Right lobe of liver (tissue), 6 donors: Measurements from ENCODE around the gene CDKAL1. TPM values are rescaled to one million over a fixed set of nuclear protein-coding genes. Genes with fewer than 3 reads are reported as not detected.
A peak's percentile ranks its signal among the peaks of the same experiment; 100 is the strongest.

Source experiments
- ATAC-seq, 4 donors: fragments of 200-7000 bp; cut with Tn5 transposase; one replicate each; pipeline ENCODE4 v1.9.1; 2020; ENCODE audit warnings: mild to moderate bottlenecking in 4 of 4, moderate library complexity in 4 of 4
- DNase-seq, 3 donors: peaks; one replicate each; pipeline ENCODE4 v3.0.0-alpha.2; 2020
- H3K27ac ChIP-seq, 3 donors: fragments of 200-600 bp; one replicate each; pipeline ENCODE4 v1.8.0; 2022
- H3K27me3 ChIP-seq, 2 donors: fragments of 200-600 bp; one replicate each; pipeline ENCODE4 v1.8.0; 2022
- H3K36me3 ChIP-seq, 4 donors: fragments of 200-600 bp; sonication (generic) in 1 of 4; one replicate each; pipeline versions ENCODE4 v1.5.1 to v1.8.0; 2017 to 2022; ENCODE audit warnings: control low read depth in 1 of 4
- H3K4me1 ChIP-seq, 4 donors: fragments of 200-600 bp; sonication (generic) in 1 of 4; one replicate each; pipeline versions ENCODE4 v1.5.1 to v1.8.0; 2017 to 2022; ENCODE audit warnings: control low read depth in 1 of 4
- H3K4me3 ChIP-seq, 3 donors: fragments of 200-600 bp; one replicate each; pipeline ENCODE4 v1.8.0; 2022
- H3K9me3 ChIP-seq, 4 donors: fragments of 200-600 bp; sonication (generic) in 1 of 4; one replicate each; pipeline versions ENCODE4 v1.5.1 to v1.8.0; 2017 to 2022; ENCODE audit warnings: control low read depth in 1 of 4
- POLR2A ChIP-seq: fragments of 450-650 bp; IDR thresholded peaks from one replicate; pipeline ENCODE4 v1.6.1; 2017; ENCODE audit warnings: antibody characterized with exemption, mild to moderate bottlenecking
- WGBS: methylation state at CpG from one replicate; pipeline ENCODE4 v1.1.6; 2018; ENCODE audit warnings: low coverage, low lambda C conversion rate; ENCODE audit not compliant: insufficient coverage; ENCODE audit errors: missing lambda C conversion rate; 5-methylcytosine and 5-hydroxymethylcytosine counted together
- intact Hi-C, 2 donors: fragments of 100-400 bp; cut with DNase I; formaldehyde crosslinking; loops; one replicate each; pipeline versions ENCODE4 v1.11.2 to v1.14.1; 2022
- total RNA-seq, 6 experiments: library from RNA; depleted of rRNA in 2 of 6; stranded (reverse); fragments of >200 nt in 2 of 6; fragmentation: NEBNext Ultra II Directional in 3 of 6; extraction: Animal tissue kit (Norgen Biotek cat#: 25700) in 3 of 6; gene quantifications; one replicate each; pipeline versions ENCODE4 v1.1.0 to v1.2.4, GENCODE V29; 2016 to 2023
- TF ChIP-seq, protein P1 (sequence below), 4 donors: fragments of 200-600 bp in 3 of 4; fragments of 450-650 bp in 1 of 4; IDR thresholded peaks; one replicate each; pipeline versions ENCODE4 v1.5.1 to v1.8.0; 2016 to 2022; ENCODE audit warnings: antibody characterized with exemption in 4 of 4, mild to moderate bottlenecking in 2 of 4
- donor health status: DM: no; HTN: yes; CAD: no.
- donor health status: DM: no; HTN: no; CAD: no.
- donor health status: DM: no; HTN: no; CAD: no.
- donor health status: DM: no; HTN: yes; CAD: no.
- donor health status: DM: no; HTN: yes; CAD: no.

CDKAL1 gene
- total RNA-seq, 6 experiments from 2014 or later: 4.5 to 7.0 (median 6.2) TPM

GRCh38 chr6:20769631-20770030, 235.4 kb downstream of the CDKAL1 start:
- Histone ChIP-seq H3K36me3 (no peaks in the 10 kb centered on the region), H3K27me3 (no peaks in the 10 kb centered on the region), H3K27ac (no peak overlapping the region), H3K4me1 (peaks cover 0 to 10% (median 2%) of the 10 kb centered on the region in 4 donors), H3K9me3 (no peaks in the 10 kb centered on the region), H3K4me3 (no peak overlapping the region)
- no peak for DNase-seq
- intact Hi-C loops: no loop called here
- TF ChIP-seq POLR2A: no peak
- TF ChIP-seq, protein P1, sequence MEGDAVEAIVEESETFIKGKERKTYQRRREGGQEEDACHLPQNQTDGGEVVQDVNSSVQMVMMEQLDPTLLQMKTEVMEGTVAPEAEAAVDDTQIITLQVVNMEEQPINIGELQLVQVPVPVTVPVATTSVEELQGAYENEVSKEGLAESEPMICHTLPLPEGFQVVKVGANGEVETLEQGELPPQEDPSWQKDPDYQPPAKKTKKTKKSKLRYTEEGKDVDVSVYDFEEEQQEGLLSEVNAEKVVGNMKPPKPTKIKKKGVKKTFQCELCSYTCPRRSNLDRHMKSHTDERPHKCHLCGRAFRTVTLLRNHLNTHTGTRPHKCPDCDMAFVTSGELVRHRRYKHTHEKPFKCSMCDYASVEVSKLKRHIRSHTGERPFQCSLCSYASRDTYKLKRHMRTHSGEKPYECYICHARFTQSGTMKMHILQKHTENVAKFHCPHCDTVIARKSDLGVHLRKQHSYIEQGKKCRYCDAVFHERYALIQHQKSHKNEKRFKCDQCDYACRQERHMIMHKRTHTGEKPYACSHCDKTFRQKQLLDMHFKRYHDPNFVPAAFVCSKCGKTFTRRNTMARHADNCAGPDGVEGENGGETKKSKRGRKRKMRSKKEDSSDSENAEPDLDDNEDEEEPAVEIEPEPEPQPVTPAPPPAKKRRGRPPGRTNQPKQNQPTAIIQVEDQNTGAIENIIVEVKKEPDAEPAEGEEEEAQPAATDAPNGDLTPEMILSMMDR (IDR thresholded peaks at IDR 0.05): no peak
- 86% methylated on average over 3 of the region's 3 CpGs for WGBS
- no peak for ATAC-seq

- ATAC-seq: no peak
- 78% methylated on average over 1 of the region's 1 CpG for WGBS
- TF ChIP-seq POLR2A: no peak
- TF ChIP-seq, protein P1 (IDR thresholded peaks at IDR 0.05): no peak
These were observed 236.5 kb downstream of the CDKAL1 start for GRCh38 chr6:20770773-20771172.

DNA sequence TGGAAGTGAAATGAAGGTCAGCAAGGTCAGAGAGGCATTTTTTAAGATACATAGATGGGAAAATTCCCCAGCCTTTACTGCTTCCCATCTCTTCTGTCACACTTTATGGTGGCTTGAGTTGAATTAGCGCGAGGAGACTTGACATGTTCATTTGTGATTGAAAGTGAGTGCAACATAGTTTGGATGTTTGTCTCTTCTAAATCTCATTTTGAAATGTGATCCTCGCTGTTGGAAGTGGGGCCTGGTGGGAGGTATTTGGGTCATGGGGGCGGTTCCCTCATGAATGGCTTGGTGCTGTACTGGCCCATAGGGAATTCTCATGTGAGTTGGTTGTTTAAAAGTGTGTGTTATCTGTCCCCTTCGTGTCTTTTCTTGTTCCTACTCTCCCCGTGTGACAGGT, 237.2 kb downstream of the CDKAL1 start:
- 80% methylated on average over 6 of the region's 6 CpGs for WGBS
- intact Hi-C loops: no loop called here
- no peaks in the 10 kb centered on the region for H3K9me3 ChIP-seq
- DNase-seq: no peak
- H3K27ac ChIP-seq: no peak overlapping the region
- no peaks in the 10 kb centered on the region for H3K36me3 ChIP-seq
- no peak for ATAC-seq
- peaks cover 0 to 10% (median 2%) of the 10 kb centered on the region in 4 donors for H3K4me1 ChIP-seq
- no peaks in the 10 kb centered on the region for H3K27me3 ChIP-seq
- no peak overlapping the region for H3K4me3 ChIP-seq
- TF ChIP-seq, protein P1 (IDR thresholded peaks at IDR 0.05): no peak
- no peak for TF ChIP-seq POLR2A

More at GRCh38 chr6:20770773-20771172, 236.5 kb downstream of the CDKAL1 start:
- no peaks in the 10 kb centered on the region for H3K9me3 ChIP-seq
- H3K4me3 ChIP-seq: no peak overlapping the region
- no peaks in the 10 kb centered on the region for H3K27me3 ChIP-seq
- DNase-seq: no peak
- H3K4me1 ChIP-seq: peaks cover 0 to 10% (median 2%) of the 10 kb centered on the region in 4 donors
- intact Hi-C loops: no loop called here
- H3K27ac ChIP-seq: no peak overlapping the region
- no peaks in the 10 kb centered on the region for H3K36me3 ChIP-seq

DNA sequence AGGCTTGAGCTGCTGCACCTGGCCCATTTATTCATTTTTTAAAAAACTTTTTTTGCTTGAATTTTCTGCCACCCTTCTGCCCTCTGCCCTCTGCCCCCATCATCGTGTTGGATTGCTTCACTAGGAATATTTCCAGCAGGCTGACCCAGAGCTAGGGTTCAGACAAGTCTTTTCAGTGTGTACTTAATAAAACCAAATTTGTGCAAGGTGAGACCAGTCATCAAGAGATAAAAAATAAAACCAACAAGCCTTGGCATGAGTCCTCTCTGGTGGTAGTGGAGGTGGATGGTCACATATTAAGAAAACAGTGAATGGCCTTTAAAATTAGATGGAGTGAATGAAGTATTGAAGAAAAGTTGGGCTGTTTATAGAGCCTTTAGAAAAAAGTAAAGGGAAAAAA, 239.6 kb downstream of the CDKAL1 start:
- 12% methylated on average over 1 of the region's 1 CpG for WGBS
- Histone ChIP-seq H3K4me3 (no peak overlapping the region), H3K4me1 (peaks cover 0 to 10% (median 2%) of the 10 kb centered on the region in 4 donors), H3K27ac (peak overlapping the region in 1 of 3 donors; percentile 47), H3K36me3 (no peaks in the 10 kb centered on the region), H3K27me3 (no peaks in the 10 kb centered on the region), H3K9me3 (no peaks in the 10 kb centered on the region)
- DNase-seq (peak; percentile 20 to 69 (median 54)), ATAC-seq (peak; percentile 98 to 100 (median 98))
- TF ChIP-seq POLR2A: no peak
- TF ChIP-seq, protein P1 (IDR thresholded peaks at IDR 0.05): peak in 3 of 4 donors; percentile 6 to 29 (median 26)
- intact Hi-C loops: no loop called here

DNA sequence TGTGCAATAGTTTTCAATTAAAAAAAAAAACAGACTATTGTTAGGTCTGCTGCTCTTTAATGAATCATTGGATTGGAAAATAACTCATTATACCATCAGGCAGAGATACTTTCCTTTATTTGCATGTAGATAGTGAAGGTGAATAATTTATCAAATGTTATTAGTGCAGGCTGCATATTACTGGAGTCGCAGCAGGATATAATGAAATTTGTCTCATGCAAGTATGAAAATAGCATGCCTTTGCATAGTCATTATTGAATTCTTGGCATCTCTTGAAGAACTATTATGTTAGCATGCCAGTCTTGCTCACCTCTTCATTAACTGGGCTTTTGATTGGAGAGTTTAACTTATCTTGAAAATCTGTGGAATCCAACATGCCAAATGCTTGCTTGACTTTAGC, 241.7 kb downstream of the CDKAL1 start:
- 94% methylated on average over 1 of the region's 1 CpG for WGBS
- intact Hi-C loops: no loop called here
- H3K4me3 ChIP-seq: no peak overlapping the region
- H3K4me1 ChIP-seq: peaks cover 0 to 10% (median 2%) of the 10 kb centered on the region in 4 donors
- no peak for TF ChIP-seq POLR2A
- TF ChIP-seq, protein P1 (IDR thresholded peaks at IDR 0.05): no peak
- DNase-seq (no peak), ATAC-seq (no peak)
- H3K36me3 ChIP-seq: no peaks in the 10 kb centered on the region
- no peaks in the 10 kb centered on the region for H3K9me3 ChIP-seq
- H3K27ac ChIP-seq: no peak overlapping the region
- no peaks in the 10 kb centered on the region for H3K27me3 ChIP-seq
